HEK293T (cell line): ENCODE measurements around the gene DLK2.

Experiments used
- BHLHE40 ChIP-seq: fragments of 450-650 bp; IDR thresholded peaks from 2 replicates; pipeline ENCODE4 v1.6.1; 2016; ENCODE audit warnings: mild to moderate bottlenecking, moderate library complexity, borderline replicate concordance
- ELF4 ChIP-seq: fragments of 450-650 bp; IDR thresholded peaks from 2 replicates; pipeline ENCODE4 v1.6.1; 2017; ENCODE audit warnings: antibody characterized with exemption
- FOXA1 ChIP-seq: fragments of 450-650 bp; IDR thresholded peaks from 2 replicates; pipeline ENCODE4 v1.6.1; 2016; ENCODE audit warnings: mild to moderate bottlenecking
- FOXK2 ChIP-seq: fragments of 450-650 bp; IDR thresholded peaks from 2 replicates; pipeline ENCODE4 v1.6.1; 2016; ENCODE audit warnings: mild to moderate bottlenecking
- FOXM1 ChIP-seq: fragments of 450-650 bp; IDR thresholded peaks from 2 replicates; pipeline ENCODE4 v1.6.1; 2017; ENCODE audit warnings: mild to moderate bottlenecking, borderline replicate concordance
- L3MBTL2 ChIP-seq: fragments of 450-650 bp; conservative IDR thresholded peaks from 2 replicates; pipeline ENCODE4 v1.6.1; 2016; ENCODE audit warnings: mild to moderate bottlenecking
- SP1 ChIP-seq: fragments of 450-650 bp; IDR thresholded peaks from 2 replicates; pipeline ENCODE4 v1.6.1; 2017
- SUZ12 ChIP-seq: fragments of 450-650 bp; IDR thresholded peaks from 2 replicates; pipeline ENCODE4 v1.6.1; 2016; ENCODE audit warnings: mild to moderate bottlenecking
- ZNF384 ChIP-seq: fragments of 450-650 bp; IDR thresholded peaks from 2 replicates; pipeline ENCODE4 v1.6.1; 2016
- TF ChIP-seq, protein P1 (sequence below): fragments of 450-650 bp; IDR thresholded peaks from 2 replicates; pipeline ENCODE4 v1.6.1; 2016

DNA sequence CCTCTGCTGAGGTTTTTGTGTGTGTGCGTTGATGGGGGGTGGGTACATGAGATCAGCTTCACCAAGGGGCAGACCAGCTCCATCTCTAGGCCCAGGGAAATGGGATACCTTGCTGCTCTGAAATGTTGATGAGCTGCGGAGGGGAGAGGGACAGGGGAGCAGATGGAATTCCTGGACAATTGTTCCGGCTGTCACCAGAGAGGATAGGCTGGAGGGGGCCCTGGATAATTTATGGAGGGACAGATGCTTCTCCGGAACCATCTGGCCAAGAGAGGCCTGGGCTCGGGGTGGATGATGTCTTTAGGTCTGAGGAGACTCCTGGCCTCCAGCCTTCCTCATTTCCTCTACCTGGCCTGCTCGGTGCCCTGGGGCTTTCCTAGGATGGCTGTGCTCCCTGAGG is 20.2 kb upstream of the DLK2 start:
- TF ChIP-seq SUZ12, result no peak
- no peak for TF ChIP-seq FOXK2
- no peak for TF ChIP-seq SP1
- no peak for TF ChIP-seq ELF4
- TF ChIP-seq, protein P1, sequence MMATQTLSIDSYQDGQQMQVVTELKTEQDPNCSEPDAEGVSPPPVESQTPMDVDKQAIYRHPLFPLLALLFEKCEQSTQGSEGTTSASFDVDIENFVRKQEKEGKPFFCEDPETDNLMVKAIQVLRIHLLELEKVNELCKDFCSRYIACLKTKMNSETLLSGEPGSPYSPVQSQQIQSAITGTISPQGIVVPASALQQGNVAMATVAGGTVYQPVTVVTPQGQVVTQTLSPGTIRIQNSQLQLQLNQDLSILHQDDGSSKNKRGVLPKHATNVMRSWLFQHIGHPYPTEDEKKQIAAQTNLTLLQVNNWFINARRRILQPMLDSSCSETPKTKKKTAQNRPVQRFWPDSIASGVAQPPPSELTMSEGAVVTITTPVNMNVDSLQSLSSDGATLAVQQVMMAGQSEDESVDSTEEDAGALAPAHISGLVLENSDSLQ, result no peak
- TF ChIP-seq ZNF384, result no peak
- no peak for TF ChIP-seq FOXM1
- no peak for TF ChIP-seq L3MBTL2
- TF ChIP-seq FOXA1, result no peak
- TF ChIP-seq BHLHE40, result no peak
